Measurements from ENCODE around the gene ELAPOR1.

- no peak for TF ChIP-seq POLR2A (IDR thresholded peaks at IDR 0.05)
- TF ChIP-seq CTCF (IDR thresholded peaks at IDR 0.05): no peak
- no peak for TF ChIP-seq EP300 (IDR thresholded peaks at IDR 0.05)
These were observed 20.5 kb downstream of the ELAPOR1 start for GRCh38 chr1:109134423-109134822.

Data from stomach (tissue), 4 donors.